Upper lobe of left lung (tissue), 4 donors: Measurements from ENCODE around the gene CYP19A1.

ENCODE experiments used
- POLR2A ChIP-seq, 4 donors: fragments of 450-650 bp; IDR thresholded peaks; one replicate each; pipeline ENCODE4 v1.5.1; 2016 to 2017; ENCODE audit warnings: antibody characterized with exemption in 4 of 4, mild to moderate bottlenecking in 2 of 4
- TF ChIP-seq, protein P1 (sequence below), 6 experiments: fragments of 450-650 bp in 4 of 6; fragments of 200-600 bp in 2 of 6; sonication (generic) in 2 of 6; IDR thresholded peaks; one replicate each; pipeline ENCODE4 v1.5.1; 2016 to 2019; ENCODE audit warnings: antibody characterized with exemption in 6 of 6

DNA sequence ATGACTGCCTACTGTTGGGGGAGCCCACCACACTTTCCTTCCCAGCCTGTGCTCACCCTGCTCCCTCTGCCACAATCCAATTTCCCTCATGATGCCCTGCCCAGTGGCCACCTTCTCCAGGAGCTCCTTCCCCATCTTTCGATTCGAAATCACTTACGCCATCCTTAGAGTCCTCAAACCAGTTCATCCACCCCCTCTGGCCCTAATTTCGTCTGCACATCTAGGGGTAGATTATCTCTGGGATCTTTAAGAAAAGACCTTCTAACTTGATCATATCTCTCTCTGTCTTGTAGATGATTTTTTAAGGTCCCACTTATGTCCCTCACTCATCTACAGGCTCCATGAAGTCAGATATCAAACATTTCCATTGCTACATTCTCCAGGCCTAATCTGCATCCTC is 17.1 kb downstream of the CYP19A1 start:
- TF ChIP-seq POLR2A (IDR thresholded peaks at IDR 0.05), result no peak
- TF ChIP-seq, protein P1, sequence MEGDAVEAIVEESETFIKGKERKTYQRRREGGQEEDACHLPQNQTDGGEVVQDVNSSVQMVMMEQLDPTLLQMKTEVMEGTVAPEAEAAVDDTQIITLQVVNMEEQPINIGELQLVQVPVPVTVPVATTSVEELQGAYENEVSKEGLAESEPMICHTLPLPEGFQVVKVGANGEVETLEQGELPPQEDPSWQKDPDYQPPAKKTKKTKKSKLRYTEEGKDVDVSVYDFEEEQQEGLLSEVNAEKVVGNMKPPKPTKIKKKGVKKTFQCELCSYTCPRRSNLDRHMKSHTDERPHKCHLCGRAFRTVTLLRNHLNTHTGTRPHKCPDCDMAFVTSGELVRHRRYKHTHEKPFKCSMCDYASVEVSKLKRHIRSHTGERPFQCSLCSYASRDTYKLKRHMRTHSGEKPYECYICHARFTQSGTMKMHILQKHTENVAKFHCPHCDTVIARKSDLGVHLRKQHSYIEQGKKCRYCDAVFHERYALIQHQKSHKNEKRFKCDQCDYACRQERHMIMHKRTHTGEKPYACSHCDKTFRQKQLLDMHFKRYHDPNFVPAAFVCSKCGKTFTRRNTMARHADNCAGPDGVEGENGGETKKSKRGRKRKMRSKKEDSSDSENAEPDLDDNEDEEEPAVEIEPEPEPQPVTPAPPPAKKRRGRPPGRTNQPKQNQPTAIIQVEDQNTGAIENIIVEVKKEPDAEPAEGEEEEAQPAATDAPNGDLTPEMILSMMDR (IDR thresholded peaks at IDR 0.05), result no peak
